HG02884 (cell line): ENCODE measurements around the gene GJB3.
"Not testable (repeated sequence)": the region's sequence is repeated elsewhere in the genome, so short reads cannot be mapped to it uniquely, and the experiment has no call there.

Experiments used
- ATAC-seq: cut with Tn5 transposase; IDR thresholded peaks from one replicate; pipeline ENCODE4 v1.9.1; 2021; ENCODE audit warnings: mild to moderate bottlenecking, moderate library complexity; ENCODE audit not compliant: unreplicated experiment

GJB3 gene

DNA sequence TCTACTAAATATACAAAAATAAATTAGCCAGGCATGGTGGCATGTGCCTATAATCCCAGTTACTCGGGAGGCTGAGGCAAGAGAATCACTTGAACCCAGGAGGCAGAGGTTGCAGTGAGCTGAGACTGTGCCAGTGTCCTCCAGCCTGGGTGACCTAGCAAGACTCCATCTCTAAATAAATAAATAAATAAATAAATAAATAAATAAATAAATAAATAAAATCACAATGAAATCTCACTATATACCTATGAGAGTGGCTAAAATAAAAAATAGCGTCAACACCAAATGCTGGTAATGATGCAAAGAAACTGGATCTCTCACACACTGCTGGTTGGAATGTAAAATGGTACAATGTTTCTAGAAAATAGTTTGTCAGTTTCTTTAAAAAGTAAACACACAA is 37.8 kb downstream of the GJB3 start:
- not testable (repeated sequence) for ATAC-seq

- ATAC-seq = no peak
Measured at GRCh38 chr1:34822202-34822601, 41.2 kb downstream of the GJB3 start.

GRCh38 chr1:34824817-34825454 is 43.9 kb downstream of the GJB3 start:
- ATAC-seq = no peak

DNA sequence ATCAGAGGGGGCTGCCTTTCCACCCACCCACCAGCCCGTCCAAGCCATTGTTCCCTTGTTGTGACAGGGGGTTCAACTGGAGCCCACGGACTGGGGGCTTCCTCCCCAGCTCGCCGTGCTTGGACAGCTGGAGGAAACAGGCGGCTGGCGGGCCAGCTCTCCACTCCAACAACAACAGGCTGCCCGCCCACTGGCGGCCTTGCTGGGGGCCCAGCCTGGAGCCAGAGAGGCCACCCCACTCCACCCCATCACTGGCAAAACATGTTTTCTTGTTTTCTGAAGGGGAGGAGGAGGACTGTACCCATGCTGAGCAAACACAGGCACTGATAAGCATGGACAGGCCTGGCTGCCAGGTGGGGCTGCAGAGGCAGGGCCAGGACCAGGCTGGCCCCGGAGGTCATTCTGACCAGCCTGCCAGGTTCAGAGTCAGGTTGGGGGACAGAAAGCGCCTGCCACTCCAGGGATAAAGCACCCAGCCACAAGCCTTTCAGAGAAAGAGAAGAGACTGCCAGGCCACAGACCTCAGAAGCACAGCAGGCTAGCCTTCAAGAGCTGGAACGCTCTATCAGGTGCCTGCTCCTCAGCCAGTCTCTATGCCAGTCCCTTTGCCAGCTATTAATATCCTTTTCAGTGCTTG is 44.6 kb downstream of the GJB3 start:
- ATAC-seq = no peak

- no peak for ATAC-seq
Measured at GRCh38 chr1:34827341-34827941, 46.4 kb downstream of the GJB3 start.

GRCh38 chr1:34828611-34829010 is 47.6 kb downstream of the GJB3 start:
- ATAC-seq = no peak

- no peak for ATAC-seq
Measured at GRCh38 chr1:34829250-34829649, 48.2 kb downstream of the GJB3 start.

DNA sequence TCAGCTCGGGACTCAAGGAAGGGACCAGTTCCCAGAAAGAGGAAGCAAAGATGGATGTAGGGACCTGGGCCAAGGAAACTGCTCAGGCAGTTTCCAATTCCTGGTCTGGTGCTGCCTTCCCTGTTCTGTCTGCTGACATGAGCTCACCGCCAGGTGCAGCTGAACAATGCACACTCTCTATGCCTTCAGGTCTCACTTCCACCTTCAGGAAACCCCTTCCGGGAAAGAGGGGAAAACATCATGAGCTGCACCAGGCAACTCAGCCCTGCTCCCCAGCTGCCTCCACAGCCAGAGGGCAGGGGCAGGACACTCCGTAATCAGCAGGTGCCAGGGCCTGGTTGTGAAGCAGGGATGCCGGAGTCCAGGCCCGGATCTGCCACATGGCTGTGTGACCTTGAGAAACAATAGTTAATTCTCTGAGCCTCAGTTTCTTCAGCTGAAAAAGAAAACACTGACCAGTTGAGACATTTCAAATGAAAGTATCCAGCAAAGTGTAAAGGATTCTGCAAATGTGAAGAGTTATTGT is 50.8 kb downstream of the GJB3 start:
- ATAC-seq = no peak

GRCh38 chr1:34833711-34834110 is 52.7 kb downstream of the GJB3 start:
- no peak for ATAC-seq
